NCI-H774 (cell line): ENCODE data around the gene PDZD7.
"Not testable (repeated sequence)": the region's sequence is repeated elsewhere in the genome, so short reads cannot be mapped to it uniquely, and the experiment has no call there.

Experiments used
- DNase-seq: peaks from one replicate; lab custom pipeline; 2025; lab: John Stamatoyannopoulos, UW

Gene PDZD7

GRCh38 chr10:100982916-100983830 is 47.8 kb downstream of the PDZD7 start:
- no peak for DNase-seq

- DNase-seq: no peak
Observed at GRCh38 chr10:100981178-100981772, 49.7 kb downstream of the PDZD7 start.

GRCh38 chr10:100980711-100981110 is 50.2 kb downstream of the PDZD7 start:
- no peak for DNase-seq

GRCh38 chr10:100980311-100980710 is 50.6 kb downstream of the PDZD7 start:
- DNase-seq: no peak

DNA sequence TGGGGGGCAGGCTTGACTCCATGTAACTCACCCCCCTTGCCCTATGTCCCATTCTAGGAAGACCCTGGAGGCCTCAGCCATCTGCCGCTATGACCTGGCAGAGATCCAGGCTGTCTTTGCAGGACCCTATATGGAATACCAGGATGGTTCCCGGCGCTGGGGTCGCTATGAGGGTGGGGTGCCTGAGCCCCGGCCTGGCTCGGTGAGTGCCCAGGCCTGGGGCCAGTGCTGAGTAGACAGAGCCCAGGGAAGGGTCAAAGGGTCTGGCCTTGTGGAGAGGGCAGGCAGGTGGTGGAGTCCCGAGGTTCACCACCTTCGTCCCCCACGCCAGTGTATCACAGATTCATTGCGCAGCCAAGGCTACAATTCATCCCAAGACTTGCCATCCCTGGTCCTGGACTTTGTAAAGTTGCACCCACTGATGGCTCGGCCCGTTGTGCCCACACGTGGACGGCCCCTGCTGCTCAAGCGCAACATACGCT is 51.1 kb downstream of the PDZD7 start:
- DNase-seq: no peak

DNA sequence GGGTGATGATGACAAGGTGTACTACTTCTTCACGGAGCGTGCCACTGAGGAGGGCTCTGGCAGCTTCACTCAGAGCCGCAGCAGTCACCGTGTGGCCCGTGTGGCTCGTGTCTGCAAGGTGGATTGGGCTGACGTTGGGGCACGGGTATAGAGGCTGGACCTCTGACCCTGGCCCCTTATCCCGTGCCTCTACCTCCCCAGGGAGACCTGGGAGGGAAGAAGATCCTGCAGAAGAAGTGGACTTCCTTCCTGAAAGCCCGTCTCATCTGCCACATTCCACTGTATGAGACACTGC is 52.1 kb downstream of the PDZD7 start:
- no peak for DNase-seq

GRCh38 chr10:100978121-100978900 is 52.6 kb downstream of the PDZD7 start:
- no peak for DNase-seq

DNA sequence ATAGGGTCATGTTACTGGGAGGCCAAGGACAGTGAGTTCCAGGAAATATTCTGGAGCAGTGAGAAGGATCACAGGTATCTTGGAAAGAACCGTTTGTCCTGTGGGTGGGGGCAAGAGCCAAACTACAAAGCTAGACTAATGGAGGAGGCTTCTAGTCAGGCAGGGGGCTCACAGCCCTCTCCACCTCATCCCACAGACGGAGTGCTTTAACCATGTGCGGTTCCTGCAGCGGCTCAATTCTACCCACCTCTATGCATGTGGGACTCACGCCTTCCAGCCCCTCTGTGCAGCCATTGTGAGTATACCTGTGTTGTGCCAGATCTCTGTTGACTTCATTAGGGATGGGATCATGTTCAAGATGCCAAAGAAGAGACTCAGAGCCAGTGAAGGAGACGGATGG is 53.5 kb downstream of the PDZD7 start:
- DNase-seq: no peak

DNA sequence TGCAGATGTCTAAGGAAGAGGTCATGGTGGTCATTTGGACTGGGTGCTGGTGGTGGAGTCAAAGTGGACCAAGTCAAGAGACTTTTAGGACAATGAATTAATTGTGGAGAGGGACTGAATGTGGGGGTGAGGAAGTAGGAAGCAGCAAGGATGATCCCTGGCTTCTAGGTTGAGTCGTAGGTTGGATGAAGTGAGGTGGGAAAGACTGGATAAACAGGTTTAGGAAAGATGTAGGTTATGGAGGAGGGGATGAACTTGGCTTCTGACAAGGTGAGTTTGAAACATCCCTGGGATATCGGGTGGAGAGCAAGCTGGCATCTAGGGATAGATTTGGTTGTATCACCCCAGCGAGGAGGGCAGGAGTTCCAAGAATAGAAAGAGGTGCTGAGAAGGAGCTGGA is 54.0 kb downstream of the PDZD7 start:
- no peak for DNase-seq

- not testable (repeated sequence) for DNase-seq
Observed at GRCh38 chr10:100975397-100975796, 55.5 kb downstream of the PDZD7 start.

GRCh38 chr10:100972904-100973535 is 57.9 kb downstream of the PDZD7 start:
- no peak for DNase-seq

GRCh38 chr10:100972115-100972903 is 58.6 kb downstream of the PDZD7 start:
- no peak for DNase-seq

DNA sequence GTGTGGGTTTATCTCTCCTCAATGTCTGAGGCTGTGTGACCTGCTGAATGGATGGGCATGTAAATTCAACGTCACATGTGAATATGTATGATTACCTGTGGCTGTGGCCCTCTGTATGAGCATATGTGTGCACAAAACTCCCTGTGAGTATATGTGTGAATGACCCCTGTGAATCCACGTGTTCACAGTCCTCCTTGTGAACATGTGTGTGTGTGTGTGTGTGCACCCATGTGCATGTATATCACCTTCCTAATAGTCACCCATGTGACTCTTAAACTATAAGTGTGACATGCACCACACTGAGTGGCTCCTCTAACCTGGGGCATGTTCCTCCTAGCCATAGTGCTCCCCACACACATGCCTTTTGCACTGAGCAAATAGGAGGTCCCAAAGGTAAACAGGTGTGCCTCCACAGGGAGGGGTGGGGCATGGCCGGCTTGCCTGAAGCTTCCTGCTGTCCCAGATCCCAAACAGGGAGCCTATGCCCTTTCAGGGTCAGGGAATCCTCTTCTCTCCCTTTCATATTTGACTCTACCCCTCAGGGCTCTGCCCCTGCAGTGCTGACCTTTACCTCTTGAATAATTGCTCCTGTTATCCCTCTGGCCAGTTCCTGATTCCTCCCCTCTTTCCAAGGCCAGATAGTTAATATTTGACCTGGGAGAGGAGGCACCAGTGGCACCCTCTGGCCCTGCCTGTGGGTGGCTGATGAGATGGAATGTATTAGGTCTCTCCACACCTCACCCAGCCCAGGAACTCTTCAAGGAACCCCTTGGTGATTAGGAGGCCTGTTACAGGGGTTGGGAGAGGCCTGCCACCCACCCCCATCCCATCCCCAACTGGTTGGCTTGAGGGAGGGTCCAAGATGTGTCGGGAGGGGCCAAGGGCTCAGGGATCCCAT is 59.8 kb downstream of the PDZD7 start:
- DNase-seq: no peak

- DNase-seq: no peak
Observed at GRCh38 chr10:100970076-100970913, 60.6 kb downstream of the PDZD7 start.

DNA sequence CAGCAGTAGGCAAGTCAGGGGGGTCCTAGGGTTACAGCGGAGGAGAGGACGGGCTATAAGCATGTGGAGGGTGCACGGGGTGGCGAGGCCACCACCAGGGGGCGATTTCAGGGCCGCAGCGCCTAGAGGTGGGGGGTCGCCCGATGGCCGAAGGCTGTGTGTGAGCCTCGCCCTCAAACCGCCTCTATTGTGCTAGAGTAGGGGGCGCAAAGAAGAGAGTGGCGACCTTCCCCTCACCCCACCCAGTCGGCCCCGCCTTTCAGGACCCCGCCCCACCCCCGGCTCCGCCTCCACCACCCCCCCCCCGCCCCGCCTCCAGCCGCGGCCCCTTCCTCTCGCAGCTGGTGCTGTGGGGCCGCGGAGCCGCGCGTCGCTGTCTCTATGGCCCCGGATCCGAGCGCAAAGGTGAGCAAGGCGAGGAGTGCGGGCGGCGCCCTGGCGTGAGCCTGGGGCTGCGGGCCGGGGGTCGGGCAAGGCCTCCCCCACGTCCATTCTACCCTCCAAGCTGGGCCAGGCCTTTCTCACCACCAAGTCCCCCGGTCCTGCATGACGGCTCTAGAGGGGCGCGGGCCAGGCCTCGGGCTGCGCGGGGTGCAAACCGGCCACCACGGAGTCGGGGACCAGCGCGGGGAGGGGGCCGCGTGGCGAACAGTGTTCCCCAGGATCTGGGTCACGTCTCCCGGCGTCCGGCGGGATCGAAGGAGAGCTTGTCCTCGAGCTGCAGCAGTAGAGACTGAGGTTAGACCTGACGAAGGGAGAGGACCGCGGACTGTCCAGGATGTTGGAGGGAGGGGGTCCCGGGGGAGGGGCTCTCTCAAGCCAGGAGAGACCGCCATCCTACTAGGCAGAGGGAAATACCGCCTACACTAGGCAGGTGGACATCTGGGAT is 61.5 kb downstream of the PDZD7 start, which contains the start of gene SEMA4G:
Gene SEMA4G, plus strand, starts transcription at position 318 of the 889 bp plus-strand sequence. CDS start 3,409 bp downstream, outside the sequence.
- no peak for DNase-seq

DNA sequence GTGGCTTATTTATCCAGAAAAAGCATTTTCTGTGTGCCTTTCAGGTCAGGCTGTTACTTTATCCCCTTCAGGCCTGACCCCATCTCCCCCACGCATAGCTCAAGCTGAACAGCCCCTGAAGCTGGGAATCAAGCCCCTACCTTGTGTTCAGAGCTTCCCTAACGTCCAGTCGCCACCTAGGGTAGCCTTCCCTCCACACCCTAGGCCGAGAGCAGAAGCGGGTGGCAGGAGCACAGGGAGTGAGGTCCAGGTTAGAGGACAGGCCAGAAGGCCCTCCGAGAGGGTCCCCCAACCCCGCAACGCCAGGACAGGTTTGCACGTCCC is 62.1 kb downstream of the PDZD7 start:
- DNase-seq: no peak

GRCh38 chr10:100968062-100968736 is 62.7 kb downstream of the PDZD7 start:
- no peak for DNase-seq

- no peak for DNase-seq
Observed at GRCh38 chr10:100967332-100967731, 63.6 kb downstream of the PDZD7 start.
